Tibial artery (tissue), 4 donors: ENCODE data around the gene SORCS3.

Source experiments
- DNase-seq, 2 donors: peaks; one replicate each; pipeline ENCODE4 v3.0.0-alpha.2; 2019
- H3K27ac ChIP-seq, 2 donors: fragments of 200-600 bp; sonication (generic) in 1 of 2; 1 replicate in 1 of 2; 2 replicates in 1 of 2; pipeline ENCODE4 v1.5.1; 2018 to 2019; ENCODE audit warnings: mild to moderate bottlenecking in 1 of 2
- H3K27me3 ChIP-seq, 2 donors: fragments of 200-600 bp; sonication (generic) in 1 of 2; one replicate each; pipeline versions ENCODE4 v1.5.1 to v1.6.0; 2016 to 2019
- H3K36me3 ChIP-seq, 3 donors: fragments of 200-600 bp; sonication (generic) in 2 of 3; one replicate each; pipeline ENCODE4 v1.5.1; 2016 to 2019; ENCODE audit warnings: mild to moderate bottlenecking in 2 of 3
- H3K4me1 ChIP-seq, 4 donors: fragments of 200-600 bp; sonication (generic) in 2 of 4; 1 replicate in 3 of 4; 2 replicates in 1 of 4; pipeline ENCODE4 v1.5.1; 2016 to 2019
- H3K4me3 ChIP-seq, 2 donors: fragments of 200-600 bp; sonication (generic) in 1 of 2; 1 replicate in 1 of 2; 2 replicates in 1 of 2; pipeline ENCODE4 v1.5.1; 2018 to 2019; ENCODE audit warnings: mild to moderate bottlenecking in 2 of 2
- H3K9me3 ChIP-seq, 3 donors: fragments of 200-600 bp; sonication (generic) in 1 of 3; one replicate each; pipeline ENCODE4 v1.5.1; 2016 to 2019
- CTCF ChIP-seq, 2 experiments: fragments of 200-600 bp in 1 of 2; fragments of 450-650 bp in 1 of 2; IDR thresholded peaks; one replicate each; pipeline ENCODE4 v1.5.1; 2017 to 2019; ENCODE audit warnings: antibody characterized with exemption in 2 of 2, mild to moderate bottlenecking in 1 of 2, moderate library complexity in 1 of 2
- intact Hi-C: fragments of 100-400 bp; cut with DNase I; formaldehyde crosslinking; loops from one replicate; pipeline ENCODE4 v1.15.0; 2023; ENCODE audit warnings: low total_unique reads

SORCS3 gene

GRCh38 chr10:105029286-105029685, 388.2 kb downstream of the SORCS3 start:
- Histone ChIP-seq H3K27me3 (no peaks in the 10 kb centered on the region), H3K4me1 (no peaks in the 10 kb centered on the region), H3K36me3 (no peaks in the 10 kb centered on the region), H3K4me3 (no peak overlapping the region), H3K27ac (no peak overlapping the region), H3K9me3 (no peaks in the 10 kb centered on the region)
- DNase-seq = no peak
- intact Hi-C loops = no loop called here
- TF ChIP-seq CTCF (IDR thresholded peaks at IDR 0.05) = no peak

DNA sequence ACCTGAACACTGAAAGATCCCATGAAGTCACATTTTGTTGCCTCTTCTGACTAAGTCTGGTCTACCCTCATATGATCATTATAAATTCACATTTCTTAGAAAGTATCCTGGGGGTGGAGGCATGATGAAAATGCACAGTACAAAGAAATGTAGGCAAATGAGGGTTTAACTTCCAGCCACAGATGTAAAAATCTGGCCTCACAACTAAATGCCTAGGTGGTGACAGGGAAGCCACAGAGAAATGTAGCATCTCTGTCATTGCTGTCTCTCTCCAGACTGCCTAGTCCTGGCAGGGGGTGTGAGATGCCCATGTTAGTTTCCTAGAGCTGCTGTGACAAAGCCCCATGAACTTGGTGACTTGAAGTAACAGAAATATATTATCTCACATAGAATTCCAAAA, 395.9 kb downstream of the SORCS3 start:
- H3K9me3 ChIP-seq = no peaks in the 10 kb centered on the region
- no peak for DNase-seq
- no peak overlapping the region for H3K27ac ChIP-seq
- intact Hi-C loops = no loop called here
- no peaks in the 10 kb centered on the region for H3K27me3 ChIP-seq
- no peaks in the 10 kb centered on the region for H3K36me3 ChIP-seq
- no peaks in the 10 kb centered on the region for H3K4me1 ChIP-seq
- H3K4me3 ChIP-seq = no peak overlapping the region
- no peak for TF ChIP-seq CTCF (IDR thresholded peaks at IDR 0.05)

- Histone ChIP-seq H3K27ac (no peak overlapping the region), H3K27me3 (no peaks in the 10 kb centered on the region), H3K9me3 (no peaks in the 10 kb centered on the region), H3K4me1 (no peaks in the 10 kb centered on the region), H3K36me3 (no peaks in the 10 kb centered on the region), H3K4me3 (no peak overlapping the region)
- DNase-seq = no peak
- no peak for TF ChIP-seq CTCF (IDR thresholded peaks at IDR 0.05)
- intact Hi-C loops = no loop called here
These were observed 400.9 kb downstream of the SORCS3 start for GRCh38 chr10:105041956-105042355.

GRCh38 chr10:105042906-105043552, 401.9 kb downstream of the SORCS3 start:
- TF ChIP-seq CTCF (IDR thresholded peaks at IDR 0.05) = no peak
- Histone ChIP-seq H3K36me3 (no peaks in the 10 kb centered on the region), H3K9me3 (no peaks in the 10 kb centered on the region), H3K27me3 (no peaks in the 10 kb centered on the region), H3K4me1 (no peaks in the 10 kb centered on the region), H3K4me3 (no peak overlapping the region), H3K27ac (no peak overlapping the region)
- no peak for DNase-seq
- intact Hi-C loops = no loop called here

DNA sequence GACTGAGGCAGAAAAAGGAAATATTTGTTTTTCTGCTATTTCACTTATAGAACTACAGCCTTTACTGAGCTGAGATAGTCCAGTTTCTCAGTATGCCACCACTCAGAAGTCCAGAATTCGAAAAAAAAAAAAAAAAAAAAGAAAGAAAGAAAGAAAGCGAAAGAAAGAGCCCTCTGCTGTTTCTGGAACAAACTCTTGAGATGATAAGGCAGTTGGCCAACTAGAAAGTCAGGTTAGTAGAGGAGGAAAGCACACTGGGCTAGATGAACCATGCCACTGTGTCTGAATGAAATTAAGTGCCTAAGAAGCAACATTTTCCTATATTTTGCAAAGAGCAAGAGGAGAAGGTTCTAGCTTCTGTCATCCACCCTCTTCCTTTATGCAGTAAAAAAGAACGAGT, 403.8 kb downstream of the SORCS3 start:
- TF ChIP-seq CTCF (IDR thresholded peaks at IDR 0.05) = no peak
- Histone ChIP-seq H3K4me3 (no peak overlapping the region), H3K4me1 (no peaks in the 10 kb centered on the region), H3K27ac (no peak overlapping the region), H3K27me3 (no peaks in the 10 kb centered on the region), H3K9me3 (no peaks in the 10 kb centered on the region), H3K36me3 (no peaks in the 10 kb centered on the region)
- no peak for DNase-seq
- intact Hi-C loops = no loop called here

DNA sequence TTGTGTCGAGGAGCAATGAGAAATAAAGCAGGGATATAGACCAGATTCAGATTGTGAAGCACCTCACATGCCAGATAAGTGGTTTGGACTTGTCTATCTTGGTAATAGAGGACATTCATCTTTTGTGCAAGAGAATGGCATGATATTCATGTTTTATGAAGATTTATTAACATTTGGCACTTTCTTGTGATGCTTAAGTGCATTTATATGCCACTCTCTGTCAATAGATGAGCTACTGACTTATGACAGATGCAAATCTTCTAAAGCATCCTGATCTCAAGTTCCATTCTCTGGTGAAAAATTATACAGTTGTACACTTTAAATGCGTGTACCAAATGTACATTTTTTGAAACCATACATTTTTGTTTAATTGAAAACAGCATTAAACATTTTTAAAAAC, 415.3 kb downstream of the SORCS3 start:
- Histone ChIP-seq H3K36me3 (no peaks in the 10 kb centered on the region), H3K27me3 (no peaks in the 10 kb centered on the region), H3K9me3 (peaks cover 0 to 9% (median 0%) of the 10 kb centered on the region in 3 donors), H3K27ac (no peak overlapping the region), H3K4me1 (no peaks in the 10 kb centered on the region), H3K4me3 (no peak overlapping the region)
- no peak for TF ChIP-seq CTCF (IDR thresholded peaks at IDR 0.05)
- intact Hi-C loops = no loop called here
- no peak for DNase-seq
